Activated CD8-positive, alpha-beta T cell treated with anti-CD3 and anti-CD28 coated beads for 36 hours (primary cell): ENCODE results near the gene NKD2. TPM values are rescaled to one million over a fixed set of nuclear protein-coding genes. Genes with fewer than 3 reads are reported as not detected.

Source experiments
- ATAC-seq: fragments of 200-7000 bp; cut with Tn5 transposase; one replicate; pipeline ENCODE4 v1.10.0; 2021; ENCODE audit warnings: mild to moderate bottlenecking, moderate library complexity
- CTCF ChIA-PET: fragments of 350-600 bp; sonication (Branson Sonifier 250); formaldehyde crosslinking; loops from one replicate; lab custom pipeline; 2021; ENCODE audit warnings: antibody characterized with exemption; lab: Charles Lee
- POLR2A ChIA-PET: fragments of 350-600 bp; sonication (Branson Sonifier 250); formaldehyde crosslinking; loops from one replicate; lab custom pipeline; 2021; ENCODE audit warnings: antibody characterized with exemption; lab: Charles Lee
- DNase-seq: peaks from one replicate; pipeline ENCODE4 v3.0.0-alpha.2; 2020
- H3K27ac Mint-ChIP-seq: one replicate; pipeline ENCODE4 v1.8.0; 2021; ENCODE audit warnings: mild to moderate bottlenecking, mixed read lengths
- H3K27me3 Mint-ChIP-seq: one replicate; pipeline ENCODE4 v1.8.0; 2021; ENCODE audit warnings: mixed read lengths
- H3K36me3 Mint-ChIP-seq: one replicate; pipeline ENCODE4 v1.8.0; 2021; ENCODE audit warnings: low read depth, mixed read lengths
- H3K4me1 Mint-ChIP-seq: one replicate; pipeline ENCODE4 v1.8.0; 2021; ENCODE audit warnings: low read depth, mixed read lengths
- H3K4me3 Mint-ChIP-seq: one replicate; pipeline ENCODE4 v1.8.0; 2021; ENCODE audit warnings: mild to moderate bottlenecking, moderate library complexity, mixed read lengths
- H3K9me3 Mint-ChIP-seq: one replicate; pipeline ENCODE4 v1.8.0; 2021; ENCODE audit warnings: mixed read lengths
- intact Hi-C: fragments of 100-400 bp; cut with micrococcal nuclease; formaldehyde crosslinking; loops from one replicate; pipeline ENCODE4 v1.10.0; 2022
- total RNA-seq, 2 experiments: library from RNA; stranded (reverse); gene quantifications; one replicate each; pipeline ENCODE4 v1.2.3, GENCODE V29; 2021
- TF ChIP-seq, protein P1 (sequence below): fragments of 200-600 bp; IDR thresholded peaks from one replicate; pipeline ENCODE4 v1.8.0; 2022; ENCODE audit warnings: antibody characterized with exemption, mild to moderate bottlenecking

NKD2 gene
- total RNA-seq, 2 experiments from 2014 or later = 1.5 to 2.3 TPM

DNA sequence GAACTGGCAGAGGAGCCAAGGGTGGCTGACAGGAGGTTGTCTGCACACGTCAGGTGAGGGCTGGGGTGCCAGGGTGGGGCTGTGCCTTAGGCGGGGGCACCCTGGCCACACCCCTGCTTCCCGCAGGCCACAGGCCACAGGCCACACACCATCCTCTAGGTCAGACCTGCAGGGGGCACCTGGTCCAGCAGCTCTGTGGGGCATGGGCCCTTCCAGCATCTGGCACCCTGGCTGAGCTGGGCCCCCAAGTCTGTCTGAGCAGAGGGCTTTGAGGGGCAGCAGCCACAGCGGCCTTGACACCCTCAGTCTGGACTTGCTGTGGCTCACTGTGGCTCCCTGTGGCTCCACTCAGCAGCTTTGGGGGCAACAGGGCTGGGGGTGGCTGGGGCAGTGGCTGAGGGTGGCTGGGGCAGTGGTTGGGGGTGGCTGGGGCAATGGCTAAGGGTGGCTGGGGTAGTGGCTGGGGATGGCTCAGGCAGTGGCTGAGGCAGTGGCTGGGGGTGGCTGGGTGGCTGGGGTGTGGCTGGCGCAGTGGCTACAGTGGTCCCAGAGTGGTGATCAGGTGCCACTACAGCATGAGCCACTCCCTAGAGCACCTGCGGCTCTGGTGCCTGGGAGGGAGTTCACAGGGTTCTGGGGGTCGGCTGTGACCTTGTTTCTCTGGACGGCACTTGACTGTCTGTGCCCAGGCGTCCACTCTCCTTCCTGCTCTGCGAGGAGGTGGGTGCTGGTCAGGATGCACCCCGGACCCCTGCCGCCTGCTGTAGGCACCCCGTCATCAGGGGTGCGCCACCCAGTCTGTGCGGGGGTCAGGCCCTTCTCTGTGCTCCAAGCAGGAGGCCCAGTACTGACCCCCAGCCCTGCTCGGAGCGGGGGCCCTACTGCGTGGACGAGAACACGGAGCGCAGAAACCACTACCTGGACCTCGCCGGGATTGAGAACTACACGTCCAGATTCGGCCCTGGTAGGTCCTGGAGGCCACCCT, 27.1 kb downstream of the NKD2 start:
- no peaks in the 10 kb centered on the region for H3K9me3 Mint-ChIP-seq
- POLR2A ChIA-PET = no interaction called here
- no peak for DNase-seq
- CTCF ChIA-PET = no interaction called here
- no peak overlapping the region for H3K27ac Mint-ChIP-seq
- intact Hi-C loops = no loop called here
- peak; percentile 17 for ATAC-seq
- H3K36me3 Mint-ChIP-seq = no peaks in the 10 kb centered on the region
- H3K4me1 Mint-ChIP-seq = no peaks in the 10 kb centered on the region
- TF ChIP-seq, protein P1, sequence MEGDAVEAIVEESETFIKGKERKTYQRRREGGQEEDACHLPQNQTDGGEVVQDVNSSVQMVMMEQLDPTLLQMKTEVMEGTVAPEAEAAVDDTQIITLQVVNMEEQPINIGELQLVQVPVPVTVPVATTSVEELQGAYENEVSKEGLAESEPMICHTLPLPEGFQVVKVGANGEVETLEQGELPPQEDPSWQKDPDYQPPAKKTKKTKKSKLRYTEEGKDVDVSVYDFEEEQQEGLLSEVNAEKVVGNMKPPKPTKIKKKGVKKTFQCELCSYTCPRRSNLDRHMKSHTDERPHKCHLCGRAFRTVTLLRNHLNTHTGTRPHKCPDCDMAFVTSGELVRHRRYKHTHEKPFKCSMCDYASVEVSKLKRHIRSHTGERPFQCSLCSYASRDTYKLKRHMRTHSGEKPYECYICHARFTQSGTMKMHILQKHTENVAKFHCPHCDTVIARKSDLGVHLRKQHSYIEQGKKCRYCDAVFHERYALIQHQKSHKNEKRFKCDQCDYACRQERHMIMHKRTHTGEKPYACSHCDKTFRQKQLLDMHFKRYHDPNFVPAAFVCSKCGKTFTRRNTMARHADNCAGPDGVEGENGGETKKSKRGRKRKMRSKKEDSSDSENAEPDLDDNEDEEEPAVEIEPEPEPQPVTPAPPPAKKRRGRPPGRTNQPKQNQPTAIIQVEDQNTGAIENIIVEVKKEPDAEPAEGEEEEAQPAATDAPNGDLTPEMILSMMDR = no peak
- peaks cover 2% of the 10 kb centered on the region for H3K27me3 Mint-ChIP-seq
- H3K4me3 Mint-ChIP-seq = no peak overlapping the region

DNA sequence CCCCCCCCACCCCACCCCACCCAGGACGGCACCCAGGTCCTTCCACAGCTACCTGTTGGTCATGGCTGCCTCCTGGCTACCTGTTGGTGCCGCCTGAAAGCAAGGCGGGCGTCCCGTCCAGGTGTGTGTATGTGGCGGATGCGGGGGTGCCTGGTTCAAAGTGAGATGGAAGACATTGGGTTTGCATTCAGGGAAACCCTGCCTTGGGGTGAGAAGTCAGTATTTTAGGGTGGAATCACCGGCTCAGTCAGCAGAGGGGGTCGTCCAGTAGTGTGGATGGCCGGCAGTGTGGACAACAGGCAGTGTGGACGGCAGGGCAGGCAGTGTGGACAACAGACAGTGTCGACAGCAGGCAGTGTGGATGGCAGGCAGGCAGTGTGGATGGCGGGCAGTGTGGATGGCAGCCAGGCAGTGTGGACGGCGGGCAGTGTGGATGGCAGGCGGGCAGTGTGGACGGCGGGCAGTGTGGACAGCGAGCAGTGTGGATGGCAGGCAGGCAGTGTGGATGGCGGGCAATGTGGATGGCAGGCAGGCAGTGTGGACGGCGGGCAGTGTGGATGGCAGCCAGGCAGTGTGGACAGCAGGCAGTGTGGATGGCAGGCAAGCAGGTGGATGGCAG, 28.0 kb downstream of the NKD2 start:
- TF ChIP-seq, protein P1 = no peak
- Mint-ChIP-seq H3K27me3 (peaks cover 2% of the 10 kb centered on the region), H3K27ac (no peak overlapping the region), H3K9me3 (peaks cover 8% of the 10 kb centered on the region), H3K4me1 (peaks cover 4% of the 10 kb centered on the region), H3K4me3 (no peak overlapping the region), H3K36me3 (no peaks in the 10 kb centered on the region)
- CTCF ChIA-PET = no interaction called here
- POLR2A ChIA-PET = no interaction called here
- no peak for DNase-seq
- ATAC-seq = no peak
- intact Hi-C loops = no loop called here

DNA sequence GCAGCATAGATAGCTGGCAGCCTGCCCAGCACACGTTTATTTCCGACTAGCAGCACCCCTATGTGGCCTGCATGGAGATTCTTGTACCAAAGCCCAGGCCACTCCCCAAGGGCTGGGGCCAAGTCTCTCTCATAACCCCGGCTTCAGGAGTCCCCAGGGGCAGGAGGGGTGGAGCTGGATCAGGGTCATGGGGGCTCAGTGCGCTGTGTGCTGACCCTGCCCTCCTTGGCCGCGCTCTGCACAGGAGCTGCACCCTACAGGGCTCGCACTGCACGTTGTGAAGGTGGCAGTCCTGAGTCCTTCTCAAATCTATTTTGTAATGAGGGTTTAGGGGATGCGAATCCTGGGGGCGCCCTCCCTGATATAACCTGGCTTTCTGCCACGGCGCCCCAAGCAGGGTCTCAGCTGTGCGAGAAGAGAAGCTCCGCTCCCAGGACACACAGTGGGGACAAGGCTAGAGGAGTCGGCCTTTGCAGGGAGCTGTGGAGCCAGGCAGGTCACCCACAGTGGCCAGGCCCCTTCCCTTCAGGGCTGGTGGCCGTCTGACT, 28.6 kb downstream of the NKD2 start:
- ATAC-seq (no peak), DNase-seq (no peak)
- peaks cover 2% of the 10 kb centered on the region for H3K27me3 Mint-ChIP-seq
- peaks cover 14% of the 10 kb centered on the region for H3K9me3 Mint-ChIP-seq
- POLR2A ChIA-PET = no interaction called here
- H3K27ac Mint-ChIP-seq = no peak overlapping the region
- intact Hi-C loops = no loop called here
- TF ChIP-seq, protein P1 = no peak
- no peaks in the 10 kb centered on the region for H3K36me3 Mint-ChIP-seq
- H3K4me3 Mint-ChIP-seq = no peak overlapping the region
- H3K4me1 Mint-ChIP-seq = peaks cover 7% of the 10 kb centered on the region
- CTCF ChIA-PET = no interaction called here

DNA sequence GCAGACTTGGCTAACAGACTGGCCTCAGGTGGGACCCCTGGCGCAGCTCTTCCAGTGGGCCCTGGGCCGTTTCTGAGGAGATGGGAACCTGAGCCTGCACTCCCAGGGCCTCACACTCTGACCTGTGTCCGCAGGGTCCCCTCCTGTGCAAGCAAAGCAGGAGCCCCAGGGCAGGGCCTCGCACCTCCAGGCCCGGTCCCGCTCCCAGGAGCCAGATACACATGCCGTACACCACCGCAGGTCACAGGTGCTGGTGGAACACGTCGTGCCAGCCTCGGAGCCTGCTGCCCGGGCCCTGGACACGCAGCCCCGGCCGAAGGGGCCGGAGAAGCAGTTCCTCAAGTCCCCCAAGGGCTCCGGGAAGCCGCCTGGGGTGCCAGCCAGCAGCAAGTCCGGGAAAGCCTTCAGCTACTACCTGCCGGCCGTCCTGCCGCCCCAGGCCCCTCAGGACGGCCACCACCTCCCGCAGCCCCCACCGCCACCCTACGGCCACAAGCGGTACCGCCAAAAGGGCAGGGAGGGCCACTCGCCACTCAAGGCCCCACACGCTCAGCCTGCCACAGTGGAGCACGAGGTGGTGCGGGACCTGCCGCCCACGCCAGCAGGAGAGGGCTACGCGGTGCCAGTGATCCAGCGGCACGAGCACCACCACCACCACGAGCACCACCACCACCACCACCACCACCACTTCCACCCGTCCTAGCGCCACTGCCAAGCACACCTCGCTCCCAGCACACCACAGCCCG, 29.2 kb downstream of the NKD2 start:
- POLR2A ChIA-PET = no interaction called here

More for the DNA sequence above, 29.2 kb downstream of the NKD2 start:
- intact Hi-C loops = no loop called here
- CTCF ChIA-PET = no interaction called here
- H3K36me3 Mint-ChIP-seq = no peaks in the 10 kb centered on the region
- H3K27me3 Mint-ChIP-seq = peaks cover 2% of the 10 kb centered on the region
- H3K27ac Mint-ChIP-seq = no peak overlapping the region
- DNase-seq = no peak
- H3K4me3 Mint-ChIP-seq = no peak overlapping the region
- peaks cover 20% of the 10 kb centered on the region for H3K9me3 Mint-ChIP-seq
- TF ChIP-seq, protein P1 = no peak
- no peak for ATAC-seq
- peaks cover 7% of the 10 kb centered on the region for H3K4me1 Mint-ChIP-seq
